Uterus (tissue), 2 donors: ENCODE data around the gene FAT1.

Experiments
- POLR2A ChIP-seq, 2 donors: fragments of 450-650 bp; IDR thresholded peaks; one replicate each; pipeline ENCODE4 v1.6.1; 2016; ENCODE audit warnings: antibody characterized with exemption in 2 of 2, mild to moderate bottlenecking in 1 of 2, moderate library complexity in 1 of 2
- TF ChIP-seq, protein P1 (sequence below), 4 experiments: fragments of 200-600 bp in 2 of 4; fragments of 450-650 bp in 2 of 4; sonication (generic) in 2 of 4; IDR thresholded peaks; one replicate each; pipeline ENCODE4 v1.5.1; 2016 to 2019; ENCODE audit warnings: antibody characterized with exemption in 4 of 4, mild to moderate bottlenecking in 2 of 4, moderate library complexity in 1 of 4

DNA sequence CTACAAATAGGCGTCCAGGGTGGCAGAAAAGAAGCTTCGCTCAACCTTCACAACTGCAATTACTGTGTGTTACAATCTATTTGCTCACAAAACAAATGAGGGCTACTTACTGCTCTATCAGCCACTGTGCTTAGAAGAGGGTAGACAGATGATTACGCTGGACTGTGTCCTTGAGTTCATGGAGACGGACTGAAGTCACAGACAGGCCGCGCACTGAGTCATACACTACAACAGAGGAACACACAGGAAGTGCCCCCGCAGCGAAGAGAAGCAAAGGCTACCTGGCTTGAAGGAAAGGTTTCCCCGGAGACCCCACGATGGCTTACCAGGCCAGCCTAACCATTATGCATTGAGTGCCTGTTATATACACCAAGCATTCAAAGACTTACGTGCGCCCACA, 25.6 kb downstream of the FAT1 start:
- TF ChIP-seq, protein P1, sequence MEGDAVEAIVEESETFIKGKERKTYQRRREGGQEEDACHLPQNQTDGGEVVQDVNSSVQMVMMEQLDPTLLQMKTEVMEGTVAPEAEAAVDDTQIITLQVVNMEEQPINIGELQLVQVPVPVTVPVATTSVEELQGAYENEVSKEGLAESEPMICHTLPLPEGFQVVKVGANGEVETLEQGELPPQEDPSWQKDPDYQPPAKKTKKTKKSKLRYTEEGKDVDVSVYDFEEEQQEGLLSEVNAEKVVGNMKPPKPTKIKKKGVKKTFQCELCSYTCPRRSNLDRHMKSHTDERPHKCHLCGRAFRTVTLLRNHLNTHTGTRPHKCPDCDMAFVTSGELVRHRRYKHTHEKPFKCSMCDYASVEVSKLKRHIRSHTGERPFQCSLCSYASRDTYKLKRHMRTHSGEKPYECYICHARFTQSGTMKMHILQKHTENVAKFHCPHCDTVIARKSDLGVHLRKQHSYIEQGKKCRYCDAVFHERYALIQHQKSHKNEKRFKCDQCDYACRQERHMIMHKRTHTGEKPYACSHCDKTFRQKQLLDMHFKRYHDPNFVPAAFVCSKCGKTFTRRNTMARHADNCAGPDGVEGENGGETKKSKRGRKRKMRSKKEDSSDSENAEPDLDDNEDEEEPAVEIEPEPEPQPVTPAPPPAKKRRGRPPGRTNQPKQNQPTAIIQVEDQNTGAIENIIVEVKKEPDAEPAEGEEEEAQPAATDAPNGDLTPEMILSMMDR (IDR thresholded peaks at IDR 0.05): no peak
- no peak for TF ChIP-seq POLR2A (IDR thresholded peaks at IDR 0.05)
